NCI-H1417 treated with DMSO at 0.1 percent for 48 hours (cell line): ENCODE measurements around the gene PEX11A.

Experiments
- DNase-seq: peaks from one replicate; lab custom pipeline; 2025; lab: John Stamatoyannopoulos, UW

PEX11A gene

DNA sequence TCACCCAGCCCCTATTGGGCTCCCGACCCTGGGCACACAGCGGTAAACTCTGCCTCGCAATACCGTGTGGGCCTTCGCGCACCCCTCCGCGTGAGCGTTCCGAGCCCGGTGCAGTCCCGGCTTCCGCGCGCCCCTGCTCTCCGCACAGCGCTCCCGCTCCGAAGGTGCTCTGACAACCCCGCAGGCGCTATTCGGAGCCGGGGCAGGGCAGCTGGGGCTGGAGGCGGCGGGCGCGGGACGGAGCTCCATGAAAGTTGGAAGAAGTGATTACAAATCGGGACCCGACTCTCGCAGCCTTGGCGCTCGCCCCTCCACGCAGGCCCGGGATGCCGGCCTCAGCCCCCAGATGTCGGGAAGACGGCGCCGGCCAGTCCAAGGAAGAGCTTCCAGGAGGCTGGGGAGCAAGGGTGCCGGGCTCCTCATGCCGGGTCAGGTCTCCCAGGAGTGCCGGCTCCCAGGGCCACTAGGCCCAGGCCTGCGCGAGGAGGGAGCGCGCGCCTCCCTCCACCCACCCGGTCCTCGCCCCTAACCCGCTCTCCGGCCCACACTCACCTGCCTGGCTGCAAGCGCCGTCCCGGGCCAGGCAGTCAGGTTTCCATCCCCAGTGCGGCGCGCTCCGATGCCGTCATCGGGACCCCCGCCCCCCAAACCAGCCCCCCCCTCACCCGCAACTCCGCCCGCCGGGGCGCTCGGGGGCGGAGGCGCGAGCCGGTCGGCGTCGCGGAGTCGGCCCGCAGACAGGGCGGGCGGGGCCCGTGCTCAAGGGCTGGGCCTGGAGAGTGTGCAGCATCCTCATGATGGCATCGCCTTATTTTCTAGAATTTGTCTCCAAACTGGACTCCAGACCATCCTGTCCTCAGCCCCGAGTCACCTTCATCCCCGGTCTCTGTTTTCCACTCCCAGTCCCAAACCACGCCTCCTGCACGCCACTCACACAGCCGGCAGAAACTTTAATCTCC, 35.4 kb downstream of the PEX11A start, which contains the start of gene KIF7:
Gene KIF7, minus strand, starts transcription at position 621 of the 959 bp plus-strand sequence. CDS start 2,537 bp downstream, outside the sequence.
- no peak for DNase-seq

DNA sequence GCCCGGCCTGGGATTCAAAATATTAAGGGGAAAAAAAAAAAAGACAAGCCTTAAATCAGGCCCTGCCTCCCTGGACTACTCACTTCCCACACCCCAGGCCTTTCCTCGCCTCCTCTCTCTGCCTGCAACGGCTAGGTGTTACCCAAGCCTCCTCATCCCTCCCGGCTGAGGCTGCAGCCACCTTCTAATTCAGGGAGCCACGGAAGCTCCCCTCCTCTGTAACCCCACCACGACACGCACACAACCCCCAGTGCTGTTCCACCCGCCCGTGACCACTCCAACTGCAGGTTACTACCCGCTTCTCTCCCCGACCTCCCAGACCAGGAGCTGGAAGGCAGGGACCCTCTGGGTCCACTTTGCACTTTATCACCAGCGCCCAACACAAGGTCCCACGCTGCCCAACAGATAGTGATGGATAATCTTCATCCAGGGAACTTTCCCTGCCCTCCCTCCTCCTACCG, 36.2 kb downstream of the PEX11A start:
- no peak for DNase-seq

DNA sequence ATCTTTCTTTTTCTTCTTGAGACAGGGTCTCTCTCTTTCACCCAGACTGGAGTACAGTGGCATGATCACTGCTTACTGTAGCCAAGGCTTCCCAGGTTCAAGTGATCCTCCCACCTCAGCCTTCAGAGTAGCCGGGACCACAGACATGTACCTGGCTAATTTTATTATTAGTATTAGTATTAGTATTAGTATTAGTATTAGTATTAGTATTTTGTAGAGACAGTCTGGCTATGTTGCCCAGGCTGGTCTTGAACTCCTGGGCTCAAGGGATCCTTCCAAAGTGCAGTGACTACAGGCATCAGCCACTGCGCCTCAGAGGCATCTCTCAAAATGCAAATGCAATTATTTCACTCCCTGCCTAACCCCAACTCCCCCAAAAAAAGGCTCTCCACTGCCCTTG, 37.0 kb downstream of the PEX11A start:
- DNase-seq = no peak

GRCh38 chr15:89652666-89653065, 37.9 kb downstream of the PEX11A start:
- DNase-seq = no peak

GRCh38 chr15:89652131-89652530, 38.4 kb downstream of the PEX11A start:
- DNase-seq = no peak

- no peak for DNase-seq
These were observed 40.8 kb downstream of the PEX11A start for GRCh38 chr15:89649716-89650115.

DNA sequence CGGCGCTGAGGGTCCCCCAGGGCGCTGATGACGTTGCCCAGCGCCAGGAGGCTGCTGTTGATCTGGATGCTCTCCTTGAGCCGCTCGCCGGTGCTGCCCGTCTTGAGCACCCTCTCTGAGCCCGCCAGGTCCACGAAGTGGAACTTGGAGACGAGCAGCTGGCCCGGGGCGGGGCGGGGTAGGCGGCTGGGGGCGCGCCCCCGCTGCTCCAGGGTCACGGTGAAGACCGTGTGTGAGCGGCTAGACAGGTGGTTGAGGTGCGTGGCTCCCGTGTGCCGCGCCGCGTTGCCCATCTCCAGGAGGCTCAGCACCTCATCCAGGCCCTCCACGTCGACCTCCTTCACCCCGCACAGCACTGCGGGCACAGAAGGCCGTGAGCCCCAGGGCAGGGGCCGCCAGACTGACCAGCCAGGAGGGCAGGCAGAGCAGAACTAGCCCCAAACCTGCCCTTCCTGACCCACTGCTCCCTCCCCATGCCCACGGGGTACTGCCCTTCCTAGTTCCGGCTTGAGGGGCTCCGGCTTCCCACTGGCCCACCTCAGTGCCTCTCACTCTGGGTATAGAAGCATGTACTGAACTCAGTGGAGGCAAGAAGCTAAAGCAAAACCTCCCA, 41.4 kb downstream of the PEX11A start:
- DNase-seq = no peak

- no peak for DNase-seq
These were observed 42.2 kb downstream of the PEX11A start for GRCh38 chr15:89648106-89649012.

DNA sequence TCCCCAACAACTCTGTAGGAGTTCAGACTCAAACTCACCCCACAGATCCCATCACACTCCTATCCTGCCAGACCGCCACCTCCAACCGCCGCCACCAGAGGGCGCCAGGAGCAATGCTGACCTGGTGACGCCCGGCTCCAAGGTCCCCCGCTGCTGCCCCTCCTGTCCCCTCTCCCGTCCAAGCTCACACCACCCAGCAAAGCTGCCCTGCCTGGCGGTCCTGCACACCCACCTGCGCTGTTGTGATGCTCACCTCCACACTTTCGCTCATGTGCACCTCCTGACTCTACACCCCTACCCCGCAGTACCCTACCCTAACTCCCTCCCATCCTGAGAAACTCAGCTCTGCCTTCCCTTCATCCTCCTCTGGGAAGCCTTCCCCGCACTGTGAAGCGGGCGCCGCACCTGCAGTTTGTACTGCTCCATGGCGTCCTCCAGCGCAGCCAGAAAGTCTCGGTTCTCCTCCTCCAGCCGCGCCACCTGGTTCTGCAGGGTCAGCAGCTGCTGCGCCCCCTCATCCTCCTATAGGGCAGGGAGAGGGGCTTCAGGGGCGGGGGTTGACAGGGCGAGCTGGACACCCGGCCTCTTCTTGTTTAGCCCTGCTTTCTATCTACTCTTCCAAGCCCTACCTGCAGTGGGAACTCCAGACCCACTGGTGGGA, 43.2 kb downstream of the PEX11A start:
- DNase-seq = no peak

DNA sequence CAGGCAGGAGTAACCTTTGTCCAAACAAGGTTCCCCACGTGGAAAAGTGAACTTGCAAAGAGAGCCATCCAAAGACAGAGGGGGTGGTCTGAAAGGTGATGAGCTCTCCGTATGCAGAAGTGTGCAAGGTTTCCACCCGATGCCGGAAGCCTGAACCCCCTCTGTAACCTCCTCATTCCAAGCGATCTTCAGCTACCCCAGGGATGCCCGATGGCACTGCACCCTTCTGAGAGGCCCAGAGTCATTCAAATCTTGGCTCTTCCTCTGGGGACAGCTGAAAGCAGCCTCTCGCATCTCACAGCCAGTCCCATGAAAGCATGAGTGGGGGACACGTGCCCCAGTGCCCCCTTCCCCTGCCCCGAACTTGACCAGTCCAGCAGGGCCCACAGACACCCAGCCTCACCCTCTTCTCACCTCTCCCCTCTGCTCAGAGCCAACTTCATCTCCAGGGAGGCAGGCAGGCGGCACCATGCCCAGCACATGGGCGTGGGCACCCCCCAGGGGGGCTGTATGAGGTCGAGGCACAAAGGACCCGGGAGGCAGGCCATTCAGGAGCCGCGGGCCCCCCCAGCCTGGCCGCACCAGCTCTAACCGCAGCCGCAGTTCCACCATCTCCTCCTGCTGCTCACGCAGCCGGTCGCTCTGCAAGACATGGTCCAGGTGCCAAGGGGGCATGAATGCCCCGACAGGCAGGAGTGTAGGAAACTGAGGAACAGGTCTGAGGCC, 44.0 kb downstream of the PEX11A start:
- DNase-seq = no peak

GRCh38 chr15:89645680-89646079, 44.9 kb downstream of the PEX11A start:
- no peak for DNase-seq

DNA sequence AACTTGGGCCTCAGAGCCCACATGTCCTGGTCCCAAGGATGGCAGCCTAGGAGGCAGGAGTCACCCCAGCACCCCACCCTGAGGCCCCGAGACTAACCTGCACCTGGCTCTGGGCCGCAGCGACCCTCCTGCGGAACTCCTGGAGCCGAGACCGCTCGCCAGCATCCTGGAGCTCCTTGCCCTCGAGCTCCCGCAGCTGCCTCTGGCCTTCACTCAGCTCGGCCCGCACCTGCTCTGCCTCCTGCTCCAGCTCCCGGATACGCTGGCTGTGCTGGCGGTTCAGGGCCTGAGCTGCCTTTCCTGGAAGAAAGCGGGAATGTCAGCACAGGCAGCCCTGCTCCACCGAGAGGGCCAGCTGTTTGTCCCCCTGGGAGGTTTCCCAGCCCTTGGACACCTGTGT, 48.4 kb downstream of the PEX11A start:
- no peak for DNase-seq

DNA sequence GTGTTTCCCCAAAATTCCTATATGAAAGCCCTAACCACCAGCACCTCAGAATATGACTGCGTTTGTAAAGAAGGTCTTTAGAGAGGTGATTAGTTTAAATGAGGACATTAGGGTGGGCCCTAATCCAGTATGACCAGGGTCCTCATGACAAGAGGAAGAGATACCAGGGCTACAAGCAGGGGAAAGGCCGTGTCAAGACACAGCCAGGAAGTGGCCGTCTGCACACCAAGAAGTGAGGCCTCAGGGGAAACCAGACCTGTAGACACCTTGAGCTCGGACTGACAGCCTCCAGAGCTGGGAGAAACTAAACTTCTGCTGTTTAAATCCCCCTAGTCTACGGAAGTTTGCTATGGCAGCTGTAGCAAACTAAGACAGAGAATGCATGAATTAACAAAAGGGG, 49.5 kb downstream of the PEX11A start:
- DNase-seq = no peak

- DNase-seq = no peak
These were observed 50.3 kb downstream of the PEX11A start for GRCh38 chr15:89640245-89640644.

- no peak for DNase-seq
These were observed 57.0 kb downstream of the PEX11A start for GRCh38 chr15:89633585-89633984.

DNA sequence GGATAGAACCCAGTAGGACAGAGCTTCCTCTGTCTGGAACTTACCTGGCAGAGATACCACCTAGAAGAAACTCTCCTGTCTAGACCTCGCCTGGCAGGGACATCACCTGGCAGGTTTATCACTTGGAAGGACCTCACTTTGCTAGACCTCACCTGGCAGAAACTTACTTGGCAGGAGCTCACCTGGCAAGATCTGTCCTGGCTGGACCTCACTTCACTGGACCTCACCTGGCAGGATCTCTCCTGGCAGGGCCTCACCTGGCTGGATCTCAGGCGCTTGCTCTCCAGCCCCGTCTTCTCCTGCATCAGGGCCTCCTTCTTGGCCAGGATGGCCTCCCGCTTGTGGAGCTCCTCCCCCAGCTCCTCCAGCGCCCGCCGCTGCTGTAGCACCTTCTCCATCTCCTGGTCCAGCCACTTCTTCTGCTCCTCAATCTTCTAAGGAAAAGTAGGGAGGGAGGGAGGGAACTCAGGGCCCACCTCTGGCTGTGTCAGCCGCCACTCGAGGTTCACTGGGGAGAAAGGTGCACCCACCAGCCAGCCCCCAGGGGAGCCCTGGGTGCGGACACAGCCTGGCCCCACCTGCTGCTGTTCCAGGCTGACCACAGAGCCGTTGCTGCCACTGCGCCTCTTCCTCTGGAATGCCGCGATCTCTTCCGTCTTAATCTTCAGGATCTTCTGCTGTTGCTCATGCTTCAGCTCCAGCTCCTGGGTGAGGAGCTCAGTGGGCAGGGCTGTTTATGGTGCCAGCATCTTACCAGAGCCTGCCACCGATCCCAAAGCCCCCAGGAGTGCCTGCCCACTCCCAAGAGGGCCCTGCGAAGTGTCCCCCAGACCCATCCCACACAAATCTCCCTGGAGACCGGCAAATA, 57.8 kb downstream of the PEX11A start:
- no peak for DNase-seq

DNA sequence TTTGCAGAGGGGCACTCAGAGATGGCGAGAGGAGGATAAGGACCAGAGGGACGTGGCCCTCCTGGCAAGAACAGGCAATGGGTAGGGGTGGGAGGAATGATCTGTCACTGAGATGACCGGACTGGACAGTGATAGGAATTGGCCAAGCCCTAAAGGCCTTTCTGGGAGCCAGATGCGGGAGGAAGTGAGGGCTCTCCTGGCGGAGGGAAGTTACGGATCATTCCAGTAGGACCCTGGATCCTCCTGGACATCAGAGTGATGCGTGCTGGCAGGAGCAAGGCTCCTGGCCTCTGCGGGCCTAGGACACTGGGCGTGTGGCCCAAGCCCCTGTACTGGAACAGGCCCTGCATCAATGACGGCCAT, 58.7 kb downstream of the PEX11A start:
- DNase-seq = no peak
